ENCODE data around the gene BLACAT1.

Gene BLACAT1

DNA sequence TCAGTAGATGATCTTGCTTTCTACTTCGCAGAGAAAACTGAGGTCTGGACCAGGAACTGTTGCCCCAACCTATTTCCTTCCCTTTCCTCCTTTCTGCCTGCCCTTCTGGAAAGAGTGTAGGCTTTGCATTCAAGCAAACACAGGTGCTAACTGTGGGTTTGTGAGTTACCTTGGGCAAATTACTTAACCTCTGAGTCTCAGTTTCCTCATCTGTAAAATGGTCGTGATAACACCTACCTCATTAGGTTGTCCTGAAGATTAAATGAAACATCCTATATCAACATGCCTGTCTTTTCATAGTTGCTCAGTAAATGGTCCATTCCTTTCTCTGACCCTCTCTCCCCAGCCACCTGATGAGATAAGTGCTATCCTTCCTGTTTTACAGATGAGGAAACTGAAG lies 9.5 kb upstream of the BLACAT1 start:
- Mint-ChIP-seq H3K27me3 (peaks cover 12% of the 10 kb centered on the region), H3K9me3 (no peaks in the 10 kb centered on the region), H3K27ac (ENCODE audit: low read depth) (no peak overlapping the region), H3K36me3 (ENCODE audit: insufficient read depth) (no peaks in the 10 kb centered on the region), H3K4me3 (no peak overlapping the region), H3K4me1 (no peaks in the 10 kb centered on the region)
- no peak for DNase-seq (ENCODE audit: low spot score in 2 of 2)
- ATAC-seq (replicated peaks; ENCODE audit: extremely low read depth, poor library complexity, severe bottlenecking): no peak

DNA sequence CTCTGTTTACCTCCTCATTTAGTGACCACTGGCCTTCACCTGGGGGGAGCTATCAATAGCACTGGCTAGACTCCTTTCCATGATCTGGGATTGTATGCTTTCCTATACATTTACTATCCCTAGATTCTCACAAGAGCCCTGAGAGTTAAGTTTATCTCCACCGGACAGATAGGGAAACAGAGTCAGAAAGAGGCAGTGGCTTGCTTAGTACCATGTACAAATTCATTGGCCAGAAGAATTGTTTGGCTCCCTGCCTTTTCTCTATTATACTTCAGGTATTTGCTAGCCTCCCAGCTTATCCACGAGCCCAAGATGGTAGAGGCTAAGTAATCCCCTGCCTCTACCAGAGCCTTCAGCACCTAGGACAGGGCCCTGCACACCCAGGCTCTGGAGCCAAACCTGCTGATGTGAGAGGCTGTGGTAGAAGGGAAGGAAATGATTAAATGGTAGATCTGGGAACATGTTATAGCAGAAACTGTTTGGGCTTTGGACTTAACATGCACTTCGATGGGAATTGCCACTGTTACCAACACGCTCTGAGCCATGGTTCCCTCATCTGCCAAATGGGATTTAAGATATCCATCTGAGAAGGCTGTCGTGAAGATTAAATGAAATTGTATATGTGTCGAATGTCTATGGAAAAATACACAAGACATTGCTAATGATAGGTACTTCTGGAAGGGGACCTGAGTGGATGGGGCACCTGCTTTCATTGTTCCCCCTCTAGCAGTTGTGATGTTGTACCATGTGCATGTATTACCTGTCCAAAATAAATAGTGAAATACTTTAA lies 3.1 kb upstream of the BLACAT1 start:
- H3K4me1 Mint-ChIP-seq: peaks cover 16% of the 10 kb centered on the region
- no peak for ATAC-seq (replicated peaks; ENCODE audit: extremely low read depth, poor library complexity, severe bottlenecking)
- H3K27ac Mint-ChIP-seq (ENCODE audit: low read depth): no peak overlapping the region
- H3K9me3 Mint-ChIP-seq: no peaks in the 10 kb centered on the region
- no peak for DNase-seq (ENCODE audit: low spot score in 2 of 2)
- no peak overlapping the region for H3K4me3 Mint-ChIP-seq
- peaks cover 57% of the 10 kb centered on the region for H3K27me3 Mint-ChIP-seq
- peaks cover 4% of the 10 kb centered on the region for H3K36me3 Mint-ChIP-seq (ENCODE audit: insufficient read depth)

DNA sequence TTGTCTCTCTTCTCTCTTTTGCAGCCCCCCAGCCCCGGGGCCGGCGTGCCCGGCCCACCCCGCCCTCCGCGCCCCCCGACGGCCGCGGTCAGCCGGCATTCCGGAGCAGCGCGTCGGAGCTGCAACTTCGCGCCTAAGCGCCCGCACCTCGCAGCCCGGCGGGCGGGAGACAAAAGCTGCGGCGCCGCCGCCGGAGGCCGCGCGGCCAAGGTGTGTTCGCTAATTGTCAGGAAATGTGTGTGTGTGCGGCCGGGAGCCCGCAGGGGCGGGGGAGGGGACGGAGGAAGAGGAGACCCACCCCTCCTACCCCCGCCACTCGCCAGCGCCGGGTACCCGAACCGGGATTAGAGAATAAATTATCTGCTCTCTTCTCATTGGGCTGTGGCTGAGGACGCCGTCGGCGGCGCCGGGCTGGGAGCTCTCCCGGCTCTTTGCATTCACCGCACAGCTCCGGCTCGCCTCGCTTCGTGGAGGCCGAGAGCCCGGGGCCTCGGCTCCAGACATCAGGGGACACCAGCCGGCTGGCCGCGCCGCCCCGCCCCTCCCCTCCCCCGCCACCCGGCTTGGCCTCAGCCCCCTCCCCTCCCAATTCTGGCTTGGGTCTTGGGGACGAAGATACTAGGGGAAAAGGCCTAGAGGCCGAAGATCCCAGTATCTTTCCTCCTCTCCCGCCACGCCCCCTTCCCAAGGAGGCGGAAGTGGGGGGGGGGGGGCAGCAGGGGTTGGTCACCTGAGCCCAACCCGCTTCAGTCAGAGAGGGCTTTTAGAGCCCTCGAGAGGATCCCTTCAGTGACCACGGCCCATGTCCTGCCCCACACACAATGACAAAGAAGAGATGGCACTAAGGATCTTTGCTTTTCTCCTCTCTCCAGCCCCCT lies 1.3 kb upstream of the BLACAT1 start:
- Mint-ChIP-seq H3K36me3 (ENCODE audit: insufficient read depth) (peaks cover 4% of the 10 kb centered on the region), H3K27ac (ENCODE audit: low read depth) (no peak overlapping the region), H3K4me1 (peaks cover 16% of the 10 kb centered on the region), H3K27me3 (peaks cover 76% of the 10 kb centered on the region), H3K4me3 (peak overlapping the region; percentile 74), H3K9me3 (no peaks in the 10 kb centered on the region)
- DNase-seq (ENCODE audit: low spot score in 2 of 2): no peak
- peak; percentile 16 for ATAC-seq (replicated peaks; ENCODE audit: extremely low read depth, poor library complexity, severe bottlenecking)

DNA sequence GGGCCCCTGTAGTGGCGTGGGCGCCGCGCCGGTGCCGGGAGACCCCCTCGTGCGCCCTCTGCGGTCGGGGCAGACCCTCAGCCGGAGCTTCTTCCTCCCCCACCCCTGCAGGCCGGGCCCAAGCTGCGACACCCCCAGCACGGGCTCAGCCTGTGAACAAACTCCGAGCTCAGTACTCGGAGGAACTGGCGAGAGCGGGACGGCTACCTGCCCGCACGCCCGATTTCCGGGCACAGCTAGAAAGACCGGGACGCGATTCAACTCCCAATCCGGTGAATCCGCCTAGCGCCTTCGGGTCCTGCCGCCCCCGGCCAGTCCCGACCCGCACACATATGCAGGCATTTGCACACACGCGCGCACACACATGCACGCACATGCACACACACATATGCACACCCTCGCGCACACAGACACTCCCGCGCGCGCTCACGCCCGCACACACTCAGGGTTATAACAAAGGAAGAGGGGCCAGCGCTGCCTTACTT lies 580 bp upstream of the BLACAT1 start:
- Mint-ChIP-seq H3K27me3 (peaks cover 82% of the 10 kb centered on the region), H3K4me3 (peak overlapping the region; percentile 74), H3K27ac (ENCODE audit: low read depth) (no peak overlapping the region), H3K4me1 (peaks cover 16% of the 10 kb centered on the region), H3K9me3 (no peaks in the 10 kb centered on the region), H3K36me3 (ENCODE audit: insufficient read depth) (peaks cover 4% of the 10 kb centered on the region)
- DNase-seq (ENCODE audit: low spot score in 2 of 2) (no peak), ATAC-seq (replicated peaks; ENCODE audit: extremely low read depth, poor library complexity, severe bottlenecking) (no peak)

DNA sequence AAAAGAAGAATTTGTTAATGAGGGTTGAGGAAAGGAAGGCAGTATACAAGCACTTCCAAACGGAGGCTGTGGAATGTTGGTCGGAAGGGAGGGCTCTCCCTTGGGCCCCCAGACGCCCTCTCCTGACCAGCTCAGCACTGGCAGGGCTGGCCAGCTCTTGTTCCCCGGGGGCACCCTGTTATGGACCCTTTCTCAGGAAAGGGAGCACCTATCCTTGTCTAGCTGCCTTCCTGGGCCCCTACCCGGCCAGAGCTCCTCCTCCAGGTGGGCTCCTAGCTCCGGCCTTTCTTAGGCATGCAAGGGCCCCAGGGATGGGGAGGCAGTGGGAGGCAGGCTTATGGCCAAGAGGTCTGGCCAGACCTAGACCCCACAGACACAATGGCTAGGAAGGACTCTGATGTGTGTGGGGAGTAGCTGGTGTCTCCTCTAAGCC lies 926 bp downstream of the BLACAT1 start:
- ATAC-seq (replicated peaks; ENCODE audit: extremely low read depth, poor library complexity, severe bottlenecking) (no peak), DNase-seq (ENCODE audit: low spot score in 2 of 2) (no peak)
- peaks cover 86% of the 10 kb centered on the region for H3K27me3 Mint-ChIP-seq
- H3K27ac Mint-ChIP-seq (ENCODE audit: low read depth): no peak overlapping the region
- H3K36me3 Mint-ChIP-seq (ENCODE audit: insufficient read depth): peaks cover 4% of the 10 kb centered on the region
- H3K9me3 Mint-ChIP-seq: no peaks in the 10 kb centered on the region
- peaks cover 16% of the 10 kb centered on the region for H3K4me1 Mint-ChIP-seq
- peak overlapping the region; percentile 74 for H3K4me3 Mint-ChIP-seq

DNA sequence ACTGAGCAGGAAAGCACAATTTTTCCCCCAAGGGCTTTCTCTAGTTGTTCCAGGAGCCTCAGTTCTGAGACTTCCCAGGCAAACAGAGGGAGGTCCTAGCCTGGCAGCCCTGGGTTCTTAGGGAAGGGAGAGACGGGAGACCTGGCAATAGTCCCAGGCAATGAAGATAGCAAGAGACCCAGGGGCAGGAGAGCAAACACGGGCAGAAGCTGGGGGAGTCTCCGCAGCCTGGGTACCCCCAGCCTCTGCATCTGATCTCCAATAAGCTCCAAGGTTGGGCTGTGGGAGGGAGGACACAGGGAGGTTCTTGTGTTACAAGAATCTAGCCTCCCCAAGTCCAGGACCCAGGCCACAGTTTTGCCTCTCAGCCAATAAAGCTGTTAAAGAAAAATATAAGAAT lies 2.4 kb downstream of the BLACAT1 start:
- Mint-ChIP-seq H3K4me1 (peaks cover 16% of the 10 kb centered on the region), H3K9me3 (no peaks in the 10 kb centered on the region), H3K4me3 (no peak overlapping the region), H3K27ac (ENCODE audit: low read depth) (no peak overlapping the region), H3K36me3 (ENCODE audit: insufficient read depth) (peaks cover 4% of the 10 kb centered on the region), H3K27me3 (peaks cover 72% of the 10 kb centered on the region)
- DNase-seq (ENCODE audit: low spot score in 2 of 2) (no peak), ATAC-seq (replicated peaks; ENCODE audit: extremely low read depth, poor library complexity, severe bottlenecking) (no peak)

DNA sequence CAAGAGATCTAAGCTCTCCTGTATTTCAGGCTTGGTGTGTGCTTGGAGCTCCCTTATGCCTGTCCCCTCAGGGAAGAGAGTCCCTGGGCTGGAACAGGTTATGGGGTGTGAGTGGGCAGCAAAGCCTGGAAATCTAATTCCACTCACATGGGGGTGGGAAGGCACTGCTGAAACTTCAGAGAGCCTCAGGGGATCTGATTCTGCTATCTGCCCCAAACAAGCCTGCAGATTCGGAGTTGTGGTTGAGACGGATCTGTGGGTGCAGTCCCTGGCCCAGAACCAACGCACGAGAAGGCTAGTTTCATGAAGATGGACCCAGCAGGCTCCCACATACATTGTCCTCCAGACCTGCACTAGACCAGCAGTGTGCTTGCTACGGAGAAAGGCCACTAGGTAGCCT lies 2.9 kb downstream of the BLACAT1 start:
- Mint-ChIP-seq H3K36me3 (ENCODE audit: insufficient read depth) (peaks cover 2% of the 10 kb centered on the region), H3K4me3 (no peak overlapping the region), H3K27ac (ENCODE audit: low read depth) (no peak overlapping the region), H3K4me1 (peaks cover 16% of the 10 kb centered on the region), H3K9me3 (no peaks in the 10 kb centered on the region), H3K27me3 (peaks cover 67% of the 10 kb centered on the region)
- no peak for ATAC-seq (replicated peaks; ENCODE audit: extremely low read depth, poor library complexity, severe bottlenecking)
- DNase-seq (ENCODE audit: low spot score in 2 of 2): no peak

DNA sequence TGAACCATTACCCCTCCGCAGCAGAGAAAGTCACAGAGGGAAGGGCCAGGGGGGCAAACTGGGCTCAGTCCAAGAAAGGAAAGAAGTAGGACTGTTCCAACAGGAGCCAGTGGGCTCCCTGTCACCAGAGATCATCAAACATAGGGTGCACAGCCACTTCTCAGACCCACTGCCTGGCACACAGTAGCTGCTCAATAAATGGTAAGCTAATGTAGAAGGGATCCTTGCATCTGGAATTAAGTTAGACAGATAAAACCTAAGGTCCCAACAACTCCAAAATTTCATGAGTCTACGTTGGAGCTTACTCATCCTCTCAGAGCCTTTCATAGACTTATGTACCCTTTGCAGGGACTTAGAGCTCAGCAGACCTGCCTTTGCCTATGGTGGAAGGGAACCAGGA lies 3.5 kb downstream of the BLACAT1 start:
- ATAC-seq (replicated peaks; ENCODE audit: extremely low read depth, poor library complexity, severe bottlenecking) (no peak), DNase-seq (ENCODE audit: low spot score in 2 of 2) (no peak)
- no peak overlapping the region for H3K27ac Mint-ChIP-seq (ENCODE audit: low read depth)
- H3K4me3 Mint-ChIP-seq: no peak overlapping the region
- H3K9me3 Mint-ChIP-seq: no peaks in the 10 kb centered on the region
- H3K27me3 Mint-ChIP-seq: peaks cover 61% of the 10 kb centered on the region
- no peaks in the 10 kb centered on the region for H3K36me3 Mint-ChIP-seq (ENCODE audit: insufficient read depth)
- H3K4me1 Mint-ChIP-seq: peaks cover 11% of the 10 kb centered on the region

DNA sequence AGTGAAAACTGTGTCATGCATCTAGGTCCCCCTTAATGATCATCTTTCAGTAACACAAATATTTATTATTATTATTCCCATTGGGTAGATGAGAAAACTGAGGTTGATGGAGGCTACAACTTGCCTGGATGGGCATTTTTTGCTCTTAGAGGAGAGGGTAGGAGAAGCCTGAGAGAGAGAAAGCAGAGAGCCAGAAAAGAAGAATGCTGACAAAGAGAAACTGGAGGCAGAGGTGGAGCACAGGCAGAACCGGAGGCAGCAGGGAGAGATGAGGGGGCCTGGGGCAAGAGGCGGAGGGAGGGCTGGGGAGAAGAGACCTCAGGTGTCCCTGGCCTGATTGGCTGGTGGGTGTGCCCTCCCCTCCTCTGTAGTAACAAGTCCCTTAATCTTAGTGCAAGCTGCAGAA lies 4.1 kb downstream of the BLACAT1 start:
- Mint-ChIP-seq H3K36me3 (ENCODE audit: insufficient read depth) (no peaks in the 10 kb centered on the region), H3K27me3 (peaks cover 61% of the 10 kb centered on the region), H3K4me3 (no peak overlapping the region), H3K27ac (ENCODE audit: low read depth) (no peak overlapping the region), H3K4me1 (peaks cover 11% of the 10 kb centered on the region), H3K9me3 (no peaks in the 10 kb centered on the region)
- DNase-seq (ENCODE audit: low spot score in 2 of 2) (no peak), ATAC-seq (replicated peaks; ENCODE audit: extremely low read depth, poor library complexity, severe bottlenecking) (no peak)

DNA sequence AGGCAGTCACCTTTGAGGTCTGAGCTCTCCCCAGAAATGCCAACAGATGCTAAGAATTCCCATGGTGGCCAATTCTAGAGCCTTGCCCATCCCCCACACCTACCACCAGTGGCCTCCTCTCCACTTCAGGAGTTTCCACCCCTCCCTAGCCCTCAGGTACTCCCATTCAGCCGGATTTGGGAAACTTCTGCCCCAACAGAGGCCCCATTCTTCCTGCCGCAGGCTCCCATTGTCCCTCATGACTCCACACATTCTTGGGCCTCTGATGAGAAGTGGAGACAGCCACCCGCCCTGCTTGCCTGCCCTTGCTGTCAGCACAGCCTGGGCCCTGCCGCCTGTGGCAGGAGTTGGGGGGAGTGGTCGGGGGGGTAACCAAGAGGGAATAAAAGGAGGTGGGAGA lies 4.6 kb downstream of the BLACAT1 start:
- no peaks in the 10 kb centered on the region for H3K36me3 Mint-ChIP-seq (ENCODE audit: insufficient read depth)
- H3K4me1 Mint-ChIP-seq: peaks cover 6% of the 10 kb centered on the region
- DNase-seq (ENCODE audit: low spot score in 2 of 2) (no peak), ATAC-seq (replicated peaks; ENCODE audit: extremely low read depth, poor library complexity, severe bottlenecking) (no peak)
- H3K9me3 Mint-ChIP-seq: no peaks in the 10 kb centered on the region
- H3K4me3 Mint-ChIP-seq: no peak overlapping the region
- peaks cover 55% of the 10 kb centered on the region for H3K27me3 Mint-ChIP-seq
- peak overlapping the region; percentile 68 for H3K27ac Mint-ChIP-seq (ENCODE audit: low read depth)

DNA sequence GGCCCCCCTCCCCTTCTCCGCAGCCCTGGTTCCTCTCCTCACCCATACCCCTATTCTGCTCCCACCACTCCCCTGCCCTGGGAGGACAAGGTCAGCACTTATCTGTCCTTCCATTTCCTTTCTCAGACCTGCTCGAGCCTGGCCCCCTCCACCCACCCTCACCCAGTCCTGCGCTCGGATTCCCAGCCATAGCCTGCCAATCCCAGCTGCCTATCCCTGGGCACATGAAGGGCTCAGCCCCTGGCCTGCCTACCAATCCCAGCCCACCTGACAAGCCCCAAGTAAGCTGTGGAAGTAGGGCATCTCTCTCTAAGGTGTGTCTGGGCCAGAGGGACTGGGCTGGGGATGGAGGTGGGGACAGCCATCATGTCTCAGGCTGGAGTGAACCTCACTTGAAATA lies 5.4 kb downstream of the BLACAT1 start:
- DNase-seq (ENCODE audit: low spot score in 2 of 2): no peak
- H3K36me3 Mint-ChIP-seq (ENCODE audit: insufficient read depth): no peaks in the 10 kb centered on the region

DNA sequence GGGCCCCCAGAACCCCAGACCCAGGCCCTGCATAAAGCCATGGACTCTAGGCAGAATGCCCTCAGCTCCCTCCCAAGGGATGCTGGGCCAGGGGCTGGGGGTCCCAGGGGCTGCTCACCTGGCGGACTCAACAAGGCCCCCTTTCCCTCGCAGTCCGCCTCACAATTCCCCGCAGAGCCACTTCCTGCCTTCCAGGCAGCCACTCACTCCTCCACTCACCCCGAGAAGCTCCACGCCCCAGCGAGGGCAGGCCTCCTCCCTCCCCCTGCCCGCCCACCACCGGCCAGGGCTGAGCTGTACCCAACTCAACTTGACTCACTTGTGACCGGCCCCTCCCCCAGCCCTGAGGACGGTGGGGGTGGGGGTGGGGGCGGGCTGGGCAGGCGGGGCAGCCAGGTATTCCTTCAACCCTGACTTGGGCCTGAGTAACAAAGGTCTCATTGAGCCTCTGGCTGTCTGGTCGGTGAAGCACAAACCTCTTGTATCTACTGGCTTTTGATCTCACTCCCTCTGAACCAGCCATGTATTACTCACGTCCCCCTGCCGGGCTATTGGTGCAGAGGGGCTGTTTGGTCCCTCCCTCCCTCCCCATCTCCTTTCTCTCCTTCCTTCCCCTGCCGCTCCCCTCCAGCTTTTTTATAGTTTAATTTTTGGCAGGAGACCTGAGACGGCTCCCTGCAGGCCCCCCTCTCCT lies 5.9 kb downstream of the BLACAT1 start:
- Mint-ChIP-seq H3K4me1 (no peaks in the 10 kb centered on the region), H3K27ac (ENCODE audit: low read depth) (no peak overlapping the region), H3K4me3 (no peak overlapping the region), H3K9me3 (no peaks in the 10 kb centered on the region), H3K27me3 (peaks cover 44% of the 10 kb centered on the region), H3K36me3 (ENCODE audit: insufficient read depth) (no peaks in the 10 kb centered on the region)
- DNase-seq (ENCODE audit: low spot score in 2 of 2) (no peak), ATAC-seq (replicated peaks; ENCODE audit: extremely low read depth, poor library complexity, severe bottlenecking) (no peak)

More for the DNA sequence above, 5.4 kb downstream of the BLACAT1 start:
- Mint-ChIP-seq H3K4me1 (no peaks in the 10 kb centered on the region), H3K27me3 (peaks cover 47% of the 10 kb centered on the region), H3K27ac (ENCODE audit: low read depth) (peak overlapping the region; percentile 68), H3K9me3 (no peaks in the 10 kb centered on the region), H3K4me3 (no peak overlapping the region)
- ATAC-seq (replicated peaks; ENCODE audit: extremely low read depth, poor library complexity, severe bottlenecking): no peak

Data from central memory CD8-positive, alpha-beta T cell (primary cell).